Right lobe of liver (tissue), 6 donors: Measurements from ENCODE around the gene SCN2A. TPM values are rescaled to one million over a fixed set of nuclear protein-coding genes. Genes with fewer than 3 reads are reported as not detected.

Experiments
- ATAC-seq, 4 donors: fragments of 200-7000 bp; cut with Tn5 transposase; one replicate each; pipeline ENCODE4 v1.9.1; 2020; ENCODE audit warnings: mild to moderate bottlenecking in 4 of 4, moderate library complexity in 4 of 4
- DNase-seq, 3 donors: peaks; one replicate each; pipeline ENCODE4 v3.0.0-alpha.2; 2020
- H3K27ac ChIP-seq, 3 donors: fragments of 200-600 bp; one replicate each; pipeline ENCODE4 v1.8.0; 2022
- H3K27me3 ChIP-seq, 2 donors: fragments of 200-600 bp; one replicate each; pipeline ENCODE4 v1.8.0; 2022
- H3K36me3 ChIP-seq, 4 donors: fragments of 200-600 bp; sonication (generic) in 1 of 4; one replicate each; pipeline versions ENCODE4 v1.5.1 to v1.8.0; 2017 to 2022; ENCODE audit warnings: control low read depth in 1 of 4
- H3K4me1 ChIP-seq, 4 donors: fragments of 200-600 bp; sonication (generic) in 1 of 4; one replicate each; pipeline versions ENCODE4 v1.5.1 to v1.8.0; 2017 to 2022; ENCODE audit warnings: control low read depth in 1 of 4
- H3K4me3 ChIP-seq, 3 donors: fragments of 200-600 bp; one replicate each; pipeline ENCODE4 v1.8.0; 2022
- H3K9me3 ChIP-seq, 4 donors: fragments of 200-600 bp; sonication (generic) in 1 of 4; one replicate each; pipeline versions ENCODE4 v1.5.1 to v1.8.0; 2017 to 2022; ENCODE audit warnings: control low read depth in 1 of 4
- CTCF ChIP-seq, 4 donors: fragments of 200-600 bp in 3 of 4; fragments of 450-650 bp in 1 of 4; IDR thresholded peaks; one replicate each; pipeline versions ENCODE4 v1.5.1 to v1.8.0; 2016 to 2022; ENCODE audit warnings: antibody characterized with exemption in 4 of 4, mild to moderate bottlenecking in 2 of 4
- POLR2A ChIP-seq: fragments of 450-650 bp; IDR thresholded peaks from one replicate; pipeline ENCODE4 v1.6.1; 2017; ENCODE audit warnings: antibody characterized with exemption, mild to moderate bottlenecking
- WGBS: methylation state at CpG from one replicate; pipeline ENCODE4 v1.1.6; 2018; ENCODE audit warnings: low coverage, low lambda C conversion rate; ENCODE audit not compliant: insufficient coverage; ENCODE audit errors: missing lambda C conversion rate; 5-methylcytosine and 5-hydroxymethylcytosine counted together
- intact Hi-C, 2 donors: fragments of 100-400 bp; cut with DNase I; formaldehyde crosslinking; loops; one replicate each; pipeline versions ENCODE4 v1.11.2 to v1.14.1; 2022
- total RNA-seq, 6 experiments: library from RNA; depleted of rRNA in 2 of 6; stranded (reverse); fragments of >200 nt in 2 of 6; fragmentation: NEBNext Ultra II Directional in 3 of 6; extraction: Animal tissue kit (Norgen Biotek cat#: 25700) in 3 of 6; gene quantifications; one replicate each; pipeline versions ENCODE4 v1.1.0 to v1.2.4, GENCODE V29; 2016 to 2023
- donor health status: DM: no; HTN: yes; CAD: no.
- donor health status: DM: no; HTN: no; CAD: no.
- donor health status: DM: no; HTN: no; CAD: no.
- donor health status: DM: no; HTN: yes; CAD: no.
- donor health status: DM: no; HTN: yes; CAD: no.

The SCN2A gene
- total RNA-seq, 6 experiments from 2014 or later = 0.12 to 0.27 TPM; not detected in 4

GRCh38 chr2:165224941-165225340 lies 14.3 kb upstream of the SCN2A start:
- intact Hi-C loops = no loop called here
- 52% methylated on average over 1 of the region's 1 CpG for whole genome bisulfite sequencing
- Histone ChIP-seq H3K4me1 (no peaks in the 10 kb centered on the region), H3K36me3 (no peaks in the 10 kb centered on the region), H3K27ac (no peak overlapping the region), H3K4me3 (no peak overlapping the region), H3K9me3 (no peaks in the 10 kb centered on the region), H3K27me3 (no peaks in the 10 kb centered on the region)
- no peak for ATAC-seq
- TF ChIP-seq CTCF (IDR thresholded peaks at IDR 0.05) (no peak), POLR2A (no peak)
- DNase-seq = no peak

- TF ChIP-seq POLR2A = no peak
- TF ChIP-seq CTCF (IDR thresholded peaks at IDR 0.05) = no peak
- WGBS = 69% methylated on average over 1 of the region's 1 CpG
- Histone ChIP-seq H3K27ac (no peak overlapping the region), H3K4me1 (no peaks in the 10 kb centered on the region), H3K4me3 (no peak overlapping the region), H3K36me3 (no peaks in the 10 kb centered on the region), H3K27me3 (no peaks in the 10 kb centered on the region), H3K9me3 (no peaks in the 10 kb centered on the region)
- DNase-seq (no peak), ATAC-seq (no peak)
- intact Hi-C loops = no loop called here
Observed at GRCh38 chr2:165227571-165227970, 11.6 kb upstream of the SCN2A start.

GRCh38 chr2:165237056-165237455 lies 2.2 kb upstream of the SCN2A start:
- H3K4me3 ChIP-seq = no peak overlapping the region
- no peaks in the 10 kb centered on the region for H3K9me3 ChIP-seq
- intact Hi-C loops = no loop called here
- H3K27ac ChIP-seq = no peak overlapping the region
- TF ChIP-seq POLR2A (no peak), CTCF (IDR thresholded peaks at IDR 0.05) (no peak)
- 24% methylated on average over 2 of the region's 2 CpGs for WGBS
- H3K4me1 ChIP-seq = no peaks in the 10 kb centered on the region
- ATAC-seq (no peak), DNase-seq (no peak)
- no peaks in the 10 kb centered on the region for H3K27me3 ChIP-seq
- H3K36me3 ChIP-seq = no peaks in the 10 kb centered on the region

- Histone ChIP-seq H3K4me1 (no peaks in the 10 kb centered on the region), H3K27ac (no peak overlapping the region), H3K4me3 (no peak overlapping the region), H3K27me3 (no peaks in the 10 kb centered on the region), H3K9me3 (no peaks in the 10 kb centered on the region), H3K36me3 (no peaks in the 10 kb centered on the region)
- ATAC-seq (peak in 2 of 4 donors; percentile 30 to 45), DNase-seq (no peak)
- intact Hi-C loops = no loop called here
- 7% methylated on average over 3 of the region's 3 CpGs for WGBS
- TF ChIP-seq POLR2A = no peak
Observed at GRCh38 chr2:165238295-165238694, 919 bp upstream of the SCN2A start.

GRCh38 chr2:165239856-165240515 lies 772 bp downstream of the SCN2A start:
- TF ChIP-seq POLR2A (no peak), CTCF (IDR thresholded peaks at IDR 0.05) (no peak)
- Histone ChIP-seq H3K27me3 (no peaks in the 10 kb centered on the region), H3K27ac (no peak overlapping the region), H3K4me3 (no peak overlapping the region), H3K4me1 (no peaks in the 10 kb centered on the region), H3K36me3 (no peaks in the 10 kb centered on the region), H3K9me3 (no peaks in the 10 kb centered on the region)
- no peak for ATAC-seq
- no peak for DNase-seq
- intact Hi-C loops = no loop called here
- WGBS = 43% methylated on average over 4 of the region's 4 CpGs
